Gastroesophageal sphincter (tissue), 4 donors: ENCODE measurements around the gene GLDN. TPM values are rescaled to one million over a fixed set of nuclear protein-coding genes. Genes with fewer than 3 reads are reported as not detected.

ENCODE experiments used
- ATAC-seq: fragments of 150-250 bp; one replicate; pipeline ENCODE4 v1.9.1; 2016; ENCODE audit warnings: mild to moderate bottlenecking, moderate library complexity
- H3K27ac ChIP-seq, 4 donors: fragments of 200-600 bp; sonication (generic) in 3 of 4; 1 replicate in 3 of 4; 2 replicates in 1 of 4; pipeline ENCODE4 v1.5.1; 2016 to 2019
- H3K27me3 ChIP-seq: fragments of 200-600 bp; sonication (generic); one replicate; pipeline ENCODE4 v1.5.1; 2019
- H3K36me3 ChIP-seq, 2 donors: fragments of 200-600 bp; sonication (generic); one replicate each; pipeline ENCODE4 v1.5.1; 2019; ENCODE audit warnings: control low read depth in 1 of 2
- H3K4me1 ChIP-seq, 3 donors: fragments of 200-600 bp; sonication (generic); 1 replicate in 2 of 3; 2 replicates in 1 of 3; pipeline ENCODE4 v1.5.1; 2016 to 2019; ENCODE audit warnings: control low read depth in 2 of 3
- H3K4me3 ChIP-seq, 2 donors: fragments of 200-600 bp; sonication (generic); one replicate each; pipeline ENCODE4 v1.5.1; 2019; ENCODE audit warnings: mild to moderate bottlenecking in 1 of 2, moderate library complexity in 1 of 2
- H3K9me3 ChIP-seq, 3 donors: fragments of 200-600 bp; sonication (generic); one replicate each; pipeline ENCODE4 v1.5.1; 2017 to 2019; ENCODE audit warnings: control low read depth in 2 of 3
- CTCF ChIP-seq, 4 experiments: fragments of 200-600 bp in 2 of 4; fragments of 450-650 bp in 2 of 4; sonication (generic) in 1 of 4; IDR thresholded peaks; one replicate each; pipeline ENCODE4 v1.5.1; 2017 to 2019; ENCODE audit warnings: antibody characterized with exemption in 4 of 4, mild to moderate bottlenecking in 2 of 4, moderate library complexity in 2 of 4
- EP300 ChIP-seq: sonication (generic); formaldehyde crosslinking; IDR thresholded peaks from one replicate; pipeline ENCODE4 v1.6.1; 2017; ENCODE audit warnings: antibody characterized with exemption, mild to moderate bottlenecking
- POLR2A ChIP-seq, 2 donors: fragments of 450-650 bp; IDR thresholded peaks; one replicate each; pipeline ENCODE4 v1.6.1; 2017; ENCODE audit warnings: antibody characterized with exemption in 2 of 2, mild to moderate bottlenecking in 2 of 2, moderate library complexity in 1 of 2
- POLR2AphosphoS5 ChIP-seq: sonication (generic); formaldehyde crosslinking; IDR thresholded peaks from one replicate; pipeline ENCODE4 v1.6.1; 2017; ENCODE audit warnings: antibody characterized with exemption
- WGBS, 2 donors: methylation state at CpG; one replicate each; pipeline ENCODE4 v1.1.5; 2018; ENCODE audit warnings: low coverage in 1 of 2; 5-methylcytosine and 5-hydroxymethylcytosine counted together
- total RNA-seq, 4 donors: library from RNA; depleted of rRNA; stranded (reverse); fragments of >200 nt; gene quantifications; one replicate each; pipeline ENCODE4 v1.1.0, GENCODE V29; 2016

Gene GLDN
- total RNA-seq, 4 donors from 2014 or later = 3.7 to 19.6 (median 4.4) TPM

DNA sequence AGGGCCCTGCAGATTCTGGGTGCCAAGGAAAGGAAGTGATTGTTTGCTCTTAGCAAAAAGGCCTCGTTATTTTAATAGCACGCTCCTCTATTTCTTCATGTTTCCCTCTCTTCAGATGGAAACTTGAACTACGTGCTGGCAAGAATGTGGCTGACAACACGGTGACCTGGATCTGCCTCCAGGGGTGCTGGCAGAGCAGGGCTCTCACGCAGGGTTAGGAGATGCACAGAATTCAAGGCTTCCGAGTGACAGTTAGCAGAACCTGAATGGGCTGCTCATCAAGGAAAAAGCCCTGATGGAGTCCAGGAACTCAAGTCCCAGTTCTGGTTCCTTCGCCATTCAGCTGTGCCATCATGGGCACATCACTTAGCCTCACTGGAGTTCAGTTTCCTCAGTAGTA, 25.7 kb upstream of the GLDN start:
- Histone ChIP-seq H3K4me1 (peaks cover 0 to 4% (median 0%) of the 10 kb centered on the region in 3 donors), H3K36me3 (no peaks in the 10 kb centered on the region), H3K9me3 (no peaks in the 10 kb centered on the region), H3K27me3 (no peaks in the 10 kb centered on the region), H3K27ac (no peak overlapping the region), H3K4me3 (no peak overlapping the region)
- WGBS, 2 donors = 88 to 91% methylated on average over 5 to 6 of the region's 7 CpGs
- no peak for TF ChIP-seq POLR2A (IDR thresholded peaks at IDR 0.05)
- ATAC-seq = no peak

DNA sequence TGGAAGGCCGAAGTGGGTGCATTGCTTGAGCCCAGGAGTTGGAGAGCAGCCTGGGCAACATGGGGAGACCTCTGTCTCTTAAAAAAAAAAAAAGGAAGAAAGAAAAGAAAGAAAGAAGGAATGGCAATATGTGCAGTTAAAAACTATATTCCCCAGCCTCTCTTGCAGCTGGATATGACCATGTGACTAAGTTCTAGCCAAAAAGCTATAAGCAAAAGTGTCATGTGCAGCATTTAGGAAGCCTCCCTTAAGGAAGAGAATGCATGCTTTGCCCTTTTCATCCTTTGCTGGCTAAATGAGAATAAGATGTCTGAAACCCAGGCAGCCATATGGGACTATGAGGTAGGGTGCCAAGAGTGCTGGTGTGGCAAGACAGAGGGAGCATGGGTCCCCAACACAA, 24.8 kb upstream of the GLDN start:
- 100% methylated on average over 1 of the region's 1 CpG; no CpG with 5 or more reads in 1 of the 2 donors for WGBS, 2 donors
- H3K27ac ChIP-seq = no peak overlapping the region
- no peaks in the 10 kb centered on the region for H3K27me3 ChIP-seq
- H3K36me3 ChIP-seq = no peaks in the 10 kb centered on the region
- no peak for ATAC-seq
- TF ChIP-seq EP300 (no peak), POLR2AphosphoS5 (no peak), CTCF (IDR thresholded peaks at IDR 0.05) (no peak), POLR2A (IDR thresholded peaks at IDR 0.05) (no peak)
- peaks cover 0 to 2% (median 0%) of the 10 kb centered on the region in 3 donors for H3K4me1 ChIP-seq
- H3K9me3 ChIP-seq = no peaks in the 10 kb centered on the region
- no peak overlapping the region for H3K4me3 ChIP-seq

- no peak for ATAC-seq
- no peak overlapping the region for H3K4me3 ChIP-seq
Measured at GRCh38 chr15:51318382-51319150, 22.9 kb upstream of the GLDN start.

DNA sequence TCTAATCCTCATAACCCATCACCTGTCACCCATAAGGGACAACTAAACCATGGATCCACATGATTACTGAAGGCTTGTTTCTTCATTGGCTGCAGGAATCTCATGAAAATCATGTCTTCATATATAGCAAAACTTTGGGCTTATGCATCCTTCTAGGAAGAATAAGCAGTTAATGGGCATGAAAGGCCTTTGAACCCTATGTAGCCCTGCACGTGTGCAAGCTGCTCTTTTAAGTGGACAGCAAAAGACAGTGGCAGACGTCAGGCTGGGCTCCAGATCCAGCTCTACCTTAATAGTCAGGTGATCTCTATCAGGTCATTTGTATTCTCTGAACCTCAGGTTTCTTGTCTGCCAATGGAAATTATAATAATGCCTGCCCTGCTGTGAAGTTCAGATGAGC, 21.9 kb upstream of the GLDN start:
- no peaks in the 10 kb centered on the region for H3K4me1 ChIP-seq
- H3K36me3 ChIP-seq = no peaks in the 10 kb centered on the region
- 63 to 83% methylated on average over 2 of the region's 2 CpGs for WGBS, 2 donors
- ATAC-seq = no peak
- H3K27me3 ChIP-seq = no peaks in the 10 kb centered on the region
- TF ChIP-seq POLR2A (IDR thresholded peaks at IDR 0.05) (no peak), POLR2AphosphoS5 (no peak), EP300 (no peak), CTCF (IDR thresholded peaks at IDR 0.05) (no peak)
- no peak overlapping the region for H3K4me3 ChIP-seq
- no peaks in the 10 kb centered on the region for H3K9me3 ChIP-seq
- H3K27ac ChIP-seq = no peak overlapping the region

More at GRCh38 chr15:51318382-51319150, 22.9 kb upstream of the GLDN start:
- Histone ChIP-seq H3K36me3 (no peaks in the 10 kb centered on the region), H3K27ac (peak overlapping the region in 2 of 4 donors; percentile 13 to 28), H3K4me1 (no peaks in the 10 kb centered on the region), H3K27me3 (no peaks in the 10 kb centered on the region), H3K9me3 (no peaks in the 10 kb centered on the region)
- no peak for TF ChIP-seq EP300
- no peak for TF ChIP-seq POLR2A (IDR thresholded peaks at IDR 0.05)
- no peak for TF ChIP-seq POLR2AphosphoS5
- no peak for TF ChIP-seq CTCF (IDR thresholded peaks at IDR 0.05)
- WGBS, 2 donors = 55 to 71% methylated on average over 4 to 5 of the region's 7 CpGs

GRCh38 chr15:51320843-51321242, 20.6 kb upstream of the GLDN start:
- Histone ChIP-seq H3K4me1 (no peaks in the 10 kb centered on the region), H3K36me3 (no peaks in the 10 kb centered on the region), H3K9me3 (no peaks in the 10 kb centered on the region), H3K4me3 (no peak overlapping the region), H3K27me3 (no peaks in the 10 kb centered on the region), H3K27ac (no peak overlapping the region)
- TF ChIP-seq CTCF (IDR thresholded peaks at IDR 0.05) = no peak
- TF ChIP-seq EP300 = no peak
- no peak for TF ChIP-seq POLR2A (IDR thresholded peaks at IDR 0.05)
- TF ChIP-seq POLR2AphosphoS5 = no peak
- WGBS, 2 donors = 88 to 100% methylated on average over 2 of the region's 2 CpGs
- no peak for ATAC-seq
